Activated CD8-positive, alpha-beta T cell treated with anti-CD3 and anti-CD28 coated beads, Interleukin-2, amount 10 ng/mL, durations not matched to agents 7 days and 5 days (primary cell): ENCODE data around the gene NCAM1. TPM values are rescaled to one million over a fixed set of nuclear protein-coding genes. Genes with fewer than 3 reads are reported as not detected.

Experiments
- ATAC-seq: fragments of 150-1000 bp; cut with Tn5 transposase; one replicate; pipeline ENCODE4 v1.10.0; 2021; ENCODE audit warnings: moderate library complexity
- CTCF ChIA-PET: fragments of 350-600 bp; sonication (Branson Sonifier 250); formaldehyde crosslinking; loops from one replicate; lab custom pipeline; 2021; ENCODE audit warnings: antibody characterized with exemption; lab: Charles Lee
- POLR2A ChIA-PET: fragments of 350-600 bp; sonication (Branson Sonifier 250); formaldehyde crosslinking; loops from one replicate; lab custom pipeline; 2021; ENCODE audit warnings: antibody characterized with exemption; lab: Charles Lee
- DNase-seq: peaks from one replicate; pipeline ENCODE4 v3.0.0-alpha.2; 2020
- H3K27ac Mint-ChIP-seq: one replicate; pipeline ENCODE4 v1.8.0; 2021; ENCODE audit warnings: mild to moderate bottlenecking, mixed read lengths
- H3K27me3 Mint-ChIP-seq: one replicate; pipeline ENCODE4 v1.8.0; 2021; ENCODE audit warnings: low read depth, mixed read lengths
- H3K36me3 Mint-ChIP-seq: one replicate; pipeline ENCODE4 v1.8.0; 2021; ENCODE audit warnings: low read depth, mixed read lengths
- H3K4me1 Mint-ChIP-seq: one replicate; pipeline ENCODE4 v1.8.0; 2021; ENCODE audit warnings: low read depth, mixed read lengths
- H3K4me3 Mint-ChIP-seq: one replicate; pipeline ENCODE4 v1.8.0; 2021; ENCODE audit warnings: mild to moderate bottlenecking, mixed read lengths
- H3K9me3 Mint-ChIP-seq: one replicate; pipeline ENCODE4 v1.8.0; 2022; ENCODE audit warnings: mixed read lengths; ENCODE audit not compliant: insufficient read depth
- total RNA-seq, 2 experiments: library from RNA; stranded (reverse); gene quantifications; one replicate each; pipeline ENCODE4 v1.2.3, GENCODE V29; 2021

Gene NCAM1
- total RNA-seq, 2 experiments from 2014 or later = 1.4 to 1.8 TPM

DNA sequence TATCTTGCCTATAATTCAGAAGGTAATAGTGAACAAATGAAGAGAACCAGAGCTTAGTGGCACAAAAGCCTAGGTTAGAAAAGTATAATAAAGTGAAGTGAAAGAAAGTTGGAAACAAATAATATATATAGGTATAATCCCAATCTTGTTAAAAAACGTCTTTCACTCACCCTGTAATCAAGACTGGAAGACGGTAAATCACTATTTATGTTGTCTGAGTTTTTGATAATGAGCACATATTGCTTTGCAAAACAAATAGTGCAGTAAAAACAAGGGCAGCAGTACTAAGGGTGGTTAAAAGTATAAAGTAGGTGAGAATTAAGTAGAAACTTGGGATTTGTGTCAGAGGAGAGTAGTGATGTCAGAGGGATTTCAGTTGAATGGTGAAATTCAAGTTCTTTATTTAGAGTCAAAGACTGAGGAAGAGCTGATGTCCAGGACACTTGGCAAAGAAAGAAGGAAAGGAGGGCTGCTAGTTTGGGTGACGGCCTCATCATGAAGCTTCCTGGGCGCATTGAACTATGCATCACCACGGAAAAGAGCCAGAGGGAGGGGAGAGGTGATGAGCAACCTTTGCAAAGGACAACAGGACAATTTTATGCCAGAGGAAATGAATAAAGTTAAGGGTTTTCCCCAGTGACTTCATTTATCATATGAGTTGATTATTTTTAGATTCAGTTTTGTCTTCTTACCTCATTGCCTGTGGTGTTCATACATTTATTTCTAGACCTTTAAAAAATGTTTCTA, 11.4 kb downstream of the NCAM1 start:
- Mint-ChIP-seq H3K4me3 (no peak overlapping the region), H3K9me3 (no peaks in the 10 kb centered on the region), H3K27me3 (peaks cover 26% of the 10 kb centered on the region), H3K4me1 (peaks cover 4% of the 10 kb centered on the region), H3K36me3 (no peaks in the 10 kb centered on the region), H3K27ac (no peak overlapping the region)
- no peak for ATAC-seq
- CTCF ChIA-PET = no interaction called here
- no peak for DNase-seq
- POLR2A ChIA-PET = no interaction called here

DNA sequence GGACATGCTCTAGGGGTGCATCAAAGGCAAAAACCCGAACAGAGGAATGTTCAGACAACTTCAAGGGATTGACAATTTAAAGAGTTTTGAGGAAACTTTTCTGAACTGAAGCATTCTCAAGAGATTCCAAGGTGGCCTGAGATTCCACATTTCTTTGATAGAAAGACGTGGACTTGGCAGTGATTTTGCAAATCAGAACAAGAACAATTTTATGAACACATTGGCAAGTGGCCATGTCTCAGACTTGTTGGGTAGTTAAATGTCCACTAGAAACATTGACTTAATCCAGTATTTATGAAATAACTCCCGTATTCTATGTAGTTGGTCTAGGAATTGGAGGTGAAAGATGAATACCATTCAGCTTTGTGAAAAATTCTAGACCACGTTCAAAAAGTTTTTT, 13.8 kb downstream of the NCAM1 start:
- Mint-ChIP-seq H3K36me3 (no peaks in the 10 kb centered on the region), H3K4me1 (no peaks in the 10 kb centered on the region), H3K9me3 (no peaks in the 10 kb centered on the region), H3K27me3 (peaks cover 24% of the 10 kb centered on the region), H3K27ac (no peak overlapping the region), H3K4me3 (no peak overlapping the region)
- DNase-seq (no peak), ATAC-seq (no peak)
- CTCF ChIA-PET = no interaction called here
- POLR2A ChIA-PET = no interaction called here

DNA sequence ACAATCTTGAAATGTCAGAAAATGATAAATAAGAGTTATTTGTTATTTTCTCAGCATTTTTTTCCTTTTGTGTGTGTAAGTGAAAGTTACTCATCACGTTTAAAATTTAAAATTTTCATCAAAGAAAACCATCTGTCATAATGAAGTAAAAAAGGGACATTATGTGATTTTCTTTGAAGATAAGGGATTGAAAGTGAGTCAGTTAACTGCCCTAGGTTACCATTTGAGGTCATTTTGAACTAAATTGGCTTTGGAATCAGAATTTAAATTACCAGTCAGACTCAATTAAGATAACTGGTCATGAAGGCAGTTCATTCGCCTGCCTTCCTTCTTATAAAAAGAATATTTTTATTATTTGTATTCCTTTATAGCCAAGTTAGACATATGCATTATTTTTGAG, 14.3 kb downstream of the NCAM1 start:
- POLR2A ChIA-PET = no interaction called here
- CTCF ChIA-PET = no interaction called here
- H3K36me3 Mint-ChIP-seq = no peaks in the 10 kb centered on the region
- no peak overlapping the region for H3K27ac Mint-ChIP-seq
- ATAC-seq (no peak), DNase-seq (no peak)
- H3K27me3 Mint-ChIP-seq = peaks cover 21% of the 10 kb centered on the region
- H3K4me1 Mint-ChIP-seq = no peaks in the 10 kb centered on the region
- no peaks in the 10 kb centered on the region for H3K9me3 Mint-ChIP-seq
- no peak overlapping the region for H3K4me3 Mint-ChIP-seq

DNA sequence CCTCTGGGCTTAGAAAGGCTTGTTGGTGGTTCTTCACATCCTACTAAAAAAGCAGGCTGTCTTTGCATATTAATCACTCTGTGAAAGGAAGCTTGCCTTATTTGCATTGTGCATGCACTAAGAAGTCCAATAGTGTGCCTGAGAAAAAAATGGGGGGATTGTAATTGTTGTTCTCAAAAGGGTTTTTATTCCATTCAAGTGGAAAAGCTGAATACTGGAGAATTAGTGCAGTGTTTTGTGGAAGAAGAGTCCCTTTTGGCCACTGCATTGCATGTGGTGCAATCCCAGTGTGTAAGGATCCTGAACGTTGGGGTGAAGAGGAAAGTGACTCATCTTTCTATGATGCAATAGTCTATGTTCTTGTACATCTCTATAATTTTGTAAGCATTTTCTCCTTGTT, 16.5 kb downstream of the NCAM1 start:
- H3K9me3 Mint-ChIP-seq = no peaks in the 10 kb centered on the region
- H3K27me3 Mint-ChIP-seq = peaks cover 29% of the 10 kb centered on the region
- DNase-seq (no peak), ATAC-seq (no peak)
- no peaks in the 10 kb centered on the region for H3K4me1 Mint-ChIP-seq
- CTCF ChIA-PET = no interaction called here
- no peaks in the 10 kb centered on the region for H3K36me3 Mint-ChIP-seq
- no peak overlapping the region for H3K27ac Mint-ChIP-seq
- POLR2A ChIA-PET = no interaction called here
- no peak overlapping the region for H3K4me3 Mint-ChIP-seq

DNA sequence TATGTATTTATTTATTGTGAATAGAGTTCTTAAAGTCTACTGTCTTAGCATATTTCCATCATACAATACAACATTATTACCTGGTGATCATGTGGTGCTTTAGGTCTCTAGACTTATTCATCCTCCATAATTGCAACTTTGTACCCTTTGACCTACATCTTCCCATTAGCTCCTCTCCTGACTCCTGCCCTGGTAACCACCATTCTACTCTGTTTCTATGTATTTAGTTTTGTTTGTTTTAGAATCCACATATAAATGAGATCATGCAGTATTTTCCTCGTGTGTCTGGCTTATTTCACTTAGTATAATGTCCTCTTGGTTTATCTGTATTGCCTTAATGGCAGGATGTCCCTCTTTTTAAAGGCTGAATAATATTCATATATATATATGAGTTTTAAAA, 22.7 kb downstream of the NCAM1 start:
- Mint-ChIP-seq H3K27me3 (peaks cover 19% of the 10 kb centered on the region), H3K4me3 (no peak overlapping the region), H3K4me1 (no peaks in the 10 kb centered on the region), H3K36me3 (no peaks in the 10 kb centered on the region), H3K27ac (no peak overlapping the region), H3K9me3 (peaks cover under 1% of the 10 kb centered on the region)
- DNase-seq = no peak
- POLR2A ChIA-PET = no interaction called here
- ATAC-seq = no peak
- CTCF ChIA-PET = no interaction called here

DNA sequence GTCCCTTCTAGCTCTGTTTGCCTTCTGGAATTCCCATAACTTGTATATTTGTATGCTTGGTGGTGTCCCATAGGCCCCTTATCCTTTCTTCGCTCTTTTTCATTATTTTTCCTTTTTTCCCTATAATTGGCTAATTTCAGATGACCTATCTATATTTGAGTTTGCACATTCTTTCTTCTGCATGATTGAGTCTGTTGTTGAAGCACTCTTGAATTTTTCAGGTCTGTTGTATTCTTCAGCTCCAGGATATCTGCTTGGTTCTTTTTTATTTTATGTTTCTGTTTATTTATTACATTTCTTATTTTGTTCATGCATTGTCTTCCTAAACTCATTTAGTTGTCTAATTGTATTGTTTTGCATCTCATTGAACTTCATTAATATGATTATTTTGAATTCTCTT, 28.0 kb downstream of the NCAM1 start:
- Mint-ChIP-seq H3K27me3 (peaks cover 6% of the 10 kb centered on the region), H3K4me3 (no peak overlapping the region), H3K9me3 (peaks cover 7% of the 10 kb centered on the region), H3K4me1 (no peaks in the 10 kb centered on the region), H3K27ac (no peak overlapping the region), H3K36me3 (no peaks in the 10 kb centered on the region)
- DNase-seq = no peak
- ChIA-PET CTCF (no interaction called here), POLR2A (no interaction called here)
- ATAC-seq = no peak

DNA sequence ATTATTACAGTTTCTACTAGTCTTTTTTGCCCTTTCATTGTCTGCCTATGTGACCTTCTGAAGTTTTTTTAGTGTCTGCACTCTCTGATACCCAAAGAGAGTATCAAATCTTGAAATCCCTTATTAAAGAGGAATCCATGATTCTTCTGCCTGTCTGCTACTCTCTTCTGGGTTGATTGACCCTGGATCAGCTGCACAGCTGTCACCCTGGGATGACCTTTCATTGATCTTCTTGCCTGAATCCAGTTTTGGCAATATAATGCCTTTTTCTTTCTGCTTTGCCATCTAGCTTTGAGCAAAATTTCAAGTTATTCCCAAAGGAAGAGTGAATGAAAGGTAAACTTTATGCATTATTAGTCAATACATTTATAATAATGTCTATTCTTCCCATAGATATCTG, 32.6 kb downstream of the NCAM1 start:
- ATAC-seq (no peak), DNase-seq (no peak)
- H3K9me3 Mint-ChIP-seq = peaks cover 7% of the 10 kb centered on the region
- no peaks in the 10 kb centered on the region for H3K36me3 Mint-ChIP-seq
- no peak overlapping the region for H3K27ac Mint-ChIP-seq
- ChIA-PET CTCF (no interaction called here), POLR2A (no interaction called here)
- H3K4me1 Mint-ChIP-seq = no peaks in the 10 kb centered on the region
- peaks cover 5% of the 10 kb centered on the region for H3K27me3 Mint-ChIP-seq
- H3K4me3 Mint-ChIP-seq = no peak overlapping the region

DNA sequence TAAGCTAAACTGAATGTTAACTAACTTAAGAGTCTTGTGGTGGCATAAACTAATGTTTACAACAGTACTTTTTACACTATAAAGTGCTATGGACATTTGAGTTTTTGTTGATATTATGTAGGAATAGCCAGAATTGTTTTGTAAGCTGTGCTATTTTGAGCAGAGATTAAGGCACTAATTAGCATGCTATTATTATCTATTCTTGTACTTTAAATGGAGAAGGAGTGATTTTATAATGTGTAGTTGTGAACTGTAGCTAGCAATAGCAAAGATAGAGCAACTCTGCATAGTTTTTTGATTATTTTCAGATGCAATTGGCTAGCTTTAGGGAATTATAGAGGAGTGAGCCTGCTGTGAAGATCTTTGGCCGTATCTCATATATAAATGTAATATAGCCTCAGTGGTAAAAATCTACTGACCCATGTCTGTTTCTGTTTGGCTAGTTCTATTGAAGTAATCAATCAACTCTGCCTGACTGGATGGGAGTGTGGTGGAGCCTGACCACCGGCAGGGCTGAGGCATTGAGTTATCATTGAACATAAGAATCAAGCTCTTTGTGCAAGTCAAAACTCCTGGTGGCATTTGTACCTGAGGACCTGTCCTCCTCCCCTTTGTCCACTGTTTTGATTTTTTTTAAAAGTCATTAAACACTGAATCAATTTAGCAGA, 34.3 kb downstream of the NCAM1 start:
- ChIA-PET POLR2A (no interaction called here), CTCF (no interaction called here)
- no peak overlapping the region for H3K27ac Mint-ChIP-seq

DNA sequence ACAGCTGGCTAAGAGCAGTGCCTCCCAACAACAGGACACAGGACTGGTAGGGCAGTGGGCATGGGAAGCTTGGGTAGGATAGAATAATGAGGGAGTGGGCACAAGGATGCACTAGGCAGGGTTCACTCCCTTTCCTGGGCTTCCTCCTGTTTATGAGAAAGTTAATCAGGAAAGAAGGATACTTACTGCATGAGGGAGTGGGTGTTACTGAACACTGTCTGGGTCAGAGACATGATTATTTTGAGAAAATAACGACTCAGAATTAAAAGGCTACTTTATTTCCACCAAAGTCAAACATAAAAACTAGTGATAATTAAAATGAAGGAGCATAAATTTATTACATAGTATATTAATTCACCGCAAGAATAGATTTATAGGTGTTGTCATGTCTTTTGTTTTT, 35.8 kb downstream of the NCAM1 start:
- ATAC-seq (no peak), DNase-seq (no peak)
- no peak overlapping the region for H3K27ac Mint-ChIP-seq
- H3K4me3 Mint-ChIP-seq = no peak overlapping the region
- CTCF ChIA-PET = no interaction called here
- H3K36me3 Mint-ChIP-seq = no peaks in the 10 kb centered on the region
- no peaks in the 10 kb centered on the region for H3K4me1 Mint-ChIP-seq
- H3K27me3 Mint-ChIP-seq = peaks cover 3% of the 10 kb centered on the region
- no peaks in the 10 kb centered on the region for H3K9me3 Mint-ChIP-seq
- POLR2A ChIA-PET = no interaction called here

More for the DNA sequence above, 34.3 kb downstream of the NCAM1 start:
- no peak overlapping the region for H3K4me3 Mint-ChIP-seq
- no peaks in the 10 kb centered on the region for H3K4me1 Mint-ChIP-seq
- ATAC-seq (no peak), DNase-seq (no peak)
- no peaks in the 10 kb centered on the region for H3K9me3 Mint-ChIP-seq
- peaks cover 3% of the 10 kb centered on the region for H3K27me3 Mint-ChIP-seq
- no peaks in the 10 kb centered on the region for H3K36me3 Mint-ChIP-seq

DNA sequence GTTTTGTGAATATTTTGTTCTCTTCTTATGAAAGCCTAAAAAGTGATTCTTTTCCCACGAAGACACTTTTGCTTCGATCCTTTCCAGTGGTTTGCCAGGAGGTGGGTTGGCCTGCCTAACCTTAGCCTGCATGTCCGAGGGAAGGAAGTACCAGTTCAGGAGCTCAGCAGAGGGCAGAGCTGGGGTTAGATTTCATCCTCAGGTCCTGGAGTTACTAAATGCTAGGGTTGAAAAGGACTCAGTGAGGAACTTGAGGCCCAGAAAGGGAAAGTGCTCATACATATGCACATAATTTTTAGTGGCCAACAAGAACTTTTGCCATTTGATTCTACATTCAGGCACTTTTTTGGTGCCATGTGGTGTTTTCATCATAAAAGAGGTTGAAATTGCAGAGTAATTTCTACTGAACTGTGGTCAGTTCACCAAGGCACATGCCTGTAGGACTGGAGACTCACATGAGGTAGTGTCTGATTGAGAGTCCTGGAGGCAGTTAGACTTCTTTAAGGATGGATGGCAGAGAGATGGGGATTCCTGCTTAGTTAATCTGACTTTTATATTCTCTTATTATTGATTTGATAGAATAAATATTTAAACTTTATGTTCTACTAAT, 36.7 kb downstream of the NCAM1 start:
- Mint-ChIP-seq H3K9me3 (no peaks in the 10 kb centered on the region), H3K27ac (no peak overlapping the region), H3K4me3 (no peak overlapping the region), H3K27me3 (peaks cover 3% of the 10 kb centered on the region), H3K4me1 (no peaks in the 10 kb centered on the region), H3K36me3 (no peaks in the 10 kb centered on the region)
- no peak for ATAC-seq
- POLR2A ChIA-PET = no interaction called here
- CTCF ChIA-PET = no interaction called here
- no peak for DNase-seq

DNA sequence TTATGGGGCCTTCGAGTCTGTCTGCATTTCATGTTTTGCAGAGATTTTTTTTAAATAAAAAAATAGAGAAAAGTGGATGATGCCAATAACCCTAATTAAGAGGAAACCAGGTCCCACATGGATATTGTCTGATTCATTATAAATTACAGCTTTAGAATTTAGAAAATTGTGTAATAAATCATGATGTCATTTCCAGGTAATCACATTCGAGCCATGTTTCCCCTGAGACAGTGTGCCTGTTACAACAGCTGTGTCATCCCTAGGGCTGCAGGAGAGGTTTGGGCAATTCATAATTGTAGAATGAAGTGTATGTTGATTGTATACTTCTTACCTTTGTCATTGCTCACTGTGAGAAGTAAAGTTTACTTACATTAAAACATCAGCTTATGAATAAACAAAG, 38.3 kb downstream of the NCAM1 start:
- DNase-seq (no peak), ATAC-seq (no peak)
- ChIA-PET POLR2A (no interaction called here), CTCF (no interaction called here)
- Mint-ChIP-seq H3K4me1 (no peaks in the 10 kb centered on the region), H3K36me3 (no peaks in the 10 kb centered on the region), H3K9me3 (no peaks in the 10 kb centered on the region), H3K4me3 (no peak overlapping the region), H3K27ac (no peak overlapping the region), H3K27me3 (peaks cover 2% of the 10 kb centered on the region)

DNA sequence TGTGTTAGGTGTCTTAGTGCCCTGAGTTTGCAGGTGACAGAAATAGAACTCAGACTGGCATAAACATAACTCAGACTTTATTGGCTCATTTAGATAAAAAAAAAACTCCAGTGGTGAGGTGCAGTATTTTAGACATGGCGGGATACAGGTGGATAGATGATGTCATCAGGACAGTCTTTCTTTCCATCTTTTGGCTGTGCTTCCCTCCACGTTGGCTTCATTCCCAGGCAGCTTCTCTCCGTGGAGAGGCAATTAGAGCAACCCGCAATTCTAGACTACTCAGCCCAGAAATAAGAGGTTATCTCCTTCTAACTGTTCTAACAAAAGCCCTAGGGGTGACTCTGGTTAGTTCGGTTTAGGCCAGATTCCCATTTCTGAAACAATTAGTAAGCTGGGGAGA, 40.5 kb downstream of the NCAM1 start:
- POLR2A ChIA-PET = no interaction called here
- no peak overlapping the region for H3K4me3 Mint-ChIP-seq
- no peak overlapping the region for H3K27ac Mint-ChIP-seq
- no peaks in the 10 kb centered on the region for H3K36me3 Mint-ChIP-seq
- ATAC-seq (no peak), DNase-seq (no peak)
- H3K4me1 Mint-ChIP-seq = no peaks in the 10 kb centered on the region
- peaks cover 2% of the 10 kb centered on the region for H3K27me3 Mint-ChIP-seq
- no peaks in the 10 kb centered on the region for H3K9me3 Mint-ChIP-seq
- CTCF ChIA-PET = no interaction called here
